ENCODE measurements around the gene MISP3.
A peak's percentile ranks its signal among the peaks of the same experiment; 100 is the strongest.

MISP3 gene

GRCh38 chr19:14054099-14054498 is 18.5 kb upstream of the MISP3 start:
- no peak for DNase-seq (ENCODE audit: extremely low read depth, low read depth)
- TF ChIP-seq, protein P1, sequence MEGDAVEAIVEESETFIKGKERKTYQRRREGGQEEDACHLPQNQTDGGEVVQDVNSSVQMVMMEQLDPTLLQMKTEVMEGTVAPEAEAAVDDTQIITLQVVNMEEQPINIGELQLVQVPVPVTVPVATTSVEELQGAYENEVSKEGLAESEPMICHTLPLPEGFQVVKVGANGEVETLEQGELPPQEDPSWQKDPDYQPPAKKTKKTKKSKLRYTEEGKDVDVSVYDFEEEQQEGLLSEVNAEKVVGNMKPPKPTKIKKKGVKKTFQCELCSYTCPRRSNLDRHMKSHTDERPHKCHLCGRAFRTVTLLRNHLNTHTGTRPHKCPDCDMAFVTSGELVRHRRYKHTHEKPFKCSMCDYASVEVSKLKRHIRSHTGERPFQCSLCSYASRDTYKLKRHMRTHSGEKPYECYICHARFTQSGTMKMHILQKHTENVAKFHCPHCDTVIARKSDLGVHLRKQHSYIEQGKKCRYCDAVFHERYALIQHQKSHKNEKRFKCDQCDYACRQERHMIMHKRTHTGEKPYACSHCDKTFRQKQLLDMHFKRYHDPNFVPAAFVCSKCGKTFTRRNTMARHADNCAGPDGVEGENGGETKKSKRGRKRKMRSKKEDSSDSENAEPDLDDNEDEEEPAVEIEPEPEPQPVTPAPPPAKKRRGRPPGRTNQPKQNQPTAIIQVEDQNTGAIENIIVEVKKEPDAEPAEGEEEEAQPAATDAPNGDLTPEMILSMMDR (IDR thresholded peaks at IDR 0.05; ENCODE audit: low read depth, low read length, missing control alignments), result no peak
- no peak overlapping the region for H3K4me3 ChIP-seq (replicated peaks; ENCODE audit: low read depth, low read length)

GRCh38 chr19:14054721-14055120 is 17.9 kb upstream of the MISP3 start:
- TF ChIP-seq, protein P1 (IDR thresholded peaks at IDR 0.05; ENCODE audit: low read depth, low read length, missing control alignments), result no peak
- DNase-seq (ENCODE audit: extremely low read depth, low read depth), result no peak
- no peak overlapping the region for H3K4me3 ChIP-seq (replicated peaks; ENCODE audit: low read depth, low read length)

DNA sequence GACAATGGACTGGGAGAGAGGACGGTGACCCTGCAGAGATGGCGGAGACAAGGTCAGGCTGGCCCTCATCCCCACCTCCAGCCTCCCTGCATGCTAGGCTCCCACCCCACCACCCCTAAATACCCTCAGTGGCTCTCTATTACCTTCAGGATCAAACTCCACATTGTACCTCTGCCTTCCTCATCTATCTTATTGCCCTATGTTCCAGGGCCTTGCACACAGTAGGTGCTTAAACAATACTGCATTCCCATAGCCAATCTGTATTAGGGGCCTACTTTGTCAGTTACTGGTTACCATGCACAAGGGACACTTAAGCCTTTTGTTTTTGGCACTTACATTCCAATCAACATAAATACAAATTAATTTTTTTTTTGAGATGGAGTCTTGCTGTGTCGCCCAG is 17.2 kb upstream of the MISP3 start:
- H3K4me3 ChIP-seq (replicated peaks; ENCODE audit: low read depth, low read length), result no peak overlapping the region
- DNase-seq (ENCODE audit: extremely low read depth, low read depth), result no peak
- TF ChIP-seq, protein P1 (IDR thresholded peaks at IDR 0.05; ENCODE audit: low read depth, low read length, missing control alignments), result no peak

DNA sequence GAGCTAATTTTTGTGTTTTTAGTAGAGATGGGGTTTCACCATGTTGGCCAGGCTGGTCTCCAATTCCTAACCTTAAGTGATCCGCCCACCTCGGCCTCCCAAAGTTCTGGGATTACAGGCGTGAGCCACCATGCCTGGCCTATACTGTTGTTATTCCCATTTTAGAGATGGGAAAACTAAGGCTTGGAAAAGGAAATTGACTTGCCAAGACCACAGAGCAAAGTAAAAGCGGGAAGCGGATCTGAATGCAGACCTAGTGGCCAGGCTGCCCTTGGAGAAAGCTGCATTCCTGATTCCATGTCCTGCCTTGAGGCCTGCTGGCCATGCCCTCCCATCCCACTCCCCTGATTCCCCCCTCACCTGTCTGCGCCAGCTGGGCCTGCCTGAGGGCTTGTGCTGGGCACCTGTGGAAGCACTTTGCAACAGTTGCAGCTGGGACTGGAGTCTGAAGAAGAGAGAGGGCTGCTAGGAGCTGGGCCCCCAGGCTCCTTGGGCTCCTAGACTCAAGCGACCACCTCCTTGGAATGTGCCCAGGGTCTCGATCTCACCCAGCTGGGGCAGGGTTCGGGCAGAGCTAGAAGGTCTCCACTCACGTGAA is 16.4 kb upstream of the MISP3 start:
- DNase-seq (ENCODE audit: extremely low read depth, low read depth), result no peak
- no peak overlapping the region for H3K4me3 ChIP-seq (replicated peaks; ENCODE audit: low read depth, low read length)
- TF ChIP-seq, protein P1 (IDR thresholded peaks at IDR 0.05; ENCODE audit: low read depth, low read length, missing control alignments), result no peak

- peak overlapping the region; percentile 28 for H3K4me3 ChIP-seq (replicated peaks; ENCODE audit: low read depth, low read length)
- TF ChIP-seq, protein P1 (IDR thresholded peaks at IDR 0.05; ENCODE audit: low read depth, low read length, missing control alignments), result no peak
- DNase-seq (ENCODE audit: extremely low read depth, low read depth), result no peak
Observed at GRCh38 chr19:14056741-14057356, 15.7 kb upstream of the MISP3 start.

GRCh38 chr19:14058182-14059092 is 14.1 kb upstream of the MISP3 start:
- TF ChIP-seq, protein P1 (IDR thresholded peaks at IDR 0.05; ENCODE audit: low read depth, low read length, missing control alignments), result no peak
- H3K4me3 ChIP-seq (replicated peaks; ENCODE audit: low read depth, low read length), result peak overlapping the region; percentile 20; the same call in 1 of the 2 replicates
- DNase-seq (ENCODE audit: extremely low read depth, low read depth), result no peak
